Esophagus muscularis mucosa (tissue), 4 donors: ENCODE measurements around the gene MACROH2A1. TPM values are rescaled to one million over a fixed set of nuclear protein-coding genes. Genes with fewer than 3 reads are reported as not detected.
A peak's percentile ranks its signal among the peaks of the same experiment; 100 is the strongest.
"Not testable (repeated sequence)": the region's sequence is repeated elsewhere in the genome, so short reads cannot be mapped to it uniquely, and the experiment has no call there.

Experiments
- DNase-seq: peaks from one replicate; pipeline ENCODE4 v3.0.0-alpha.2; 2017; ENCODE audit errors: extremely low spot score
- H3K27ac ChIP-seq, 4 donors: fragments of 200-600 bp; sonication (generic); replicated peaks in 1 of 4; 1 replicate in 3 of 4; 2 replicates in 1 of 4; pipeline ENCODE4 v1.5.1; 2016 to 2019; ENCODE audit warnings: mild to moderate bottlenecking in 1 of 4
- H3K27me3 ChIP-seq, 4 donors: fragments of 200-600 bp; sonication (generic); one replicate each; pipeline versions ENCODE4 v1.5.1 to v1.6.0; 2016 to 2019
- H3K36me3 ChIP-seq, 4 donors: fragments of 200-600 bp; sonication (generic); one replicate each; pipeline ENCODE4 v1.5.1; 2016 to 2019
- H3K4me1 ChIP-seq, 4 donors: fragments of 200-600 bp; sonication (generic); one replicate each; pipeline ENCODE4 v1.5.1; 2016 to 2019
- H3K4me3 ChIP-seq, 4 donors: fragments of 200-600 bp; sonication (generic); 1 replicate in 2 of 4; 2 replicates in 2 of 4; pipeline ENCODE4 v1.5.1; 2016 to 2019; ENCODE audit warnings: mild to moderate bottlenecking in 4 of 4, moderate library complexity in 1 of 4
- H3K9me3 ChIP-seq, 4 donors: fragments of 200-600 bp; sonication (generic); 1 replicate in 3 of 4; 2 replicates in 1 of 4; pipeline ENCODE4 v1.5.1; 2016 to 2019
- CTCF ChIP-seq, 3 experiments: fragments of 200-600 bp in 2 of 3; fragments of 450-650 bp in 1 of 3; sonication (generic) in 2 of 3; IDR thresholded peaks; one replicate each; pipeline ENCODE4 v1.5.1; 2017 to 2019; ENCODE audit warnings: antibody characterized with exemption in 3 of 3, mild to moderate bottlenecking in 2 of 3, moderate library complexity in 1 of 3
- EP300 ChIP-seq: sonication (generic); formaldehyde crosslinking; IDR thresholded peaks from one replicate; pipeline ENCODE4 v1.6.1; 2017; ENCODE audit warnings: antibody characterized with exemption
- POLR2A ChIP-seq: fragments of 450-650 bp; IDR thresholded peaks from one replicate; pipeline ENCODE4 v1.6.1; 2017; ENCODE audit warnings: antibody characterized with exemption, moderate library complexity, mild to moderate bottlenecking, low read depth
- POLR2AphosphoS5 ChIP-seq, 2 donors: sonication (generic); formaldehyde crosslinking; IDR thresholded peaks; one replicate each; pipeline ENCODE4 v1.6.1; 2017; ENCODE audit warnings: antibody characterized with exemption in 2 of 2
- WGBS: methylation state at CpG from one replicate; pipeline ENCODE4 v1.1.5; 2018; 5-methylcytosine and 5-hydroxymethylcytosine counted together
- intact Hi-C: fragments of 100-400 bp; cut with DNase I; formaldehyde crosslinking; loops from one replicate; pipeline ENCODE4 v1.15.1; 2023
- total RNA-seq, 4 donors: library from RNA; depleted of rRNA; stranded (reverse); fragments of >200 nt; gene quantifications; one replicate each; pipeline versions ENCODE4 v1.1.0 to v1.2.1, GENCODE V29; 2016

MACROH2A1 gene
- total RNA-seq, 4 donors from 2014 or later = 144 to 152 (median 149) TPM

GRCh38 chr5:135367076-135367475 lies 32.0 kb downstream of the MACROH2A1 start:
- DNase-seq = no peak
- 39% methylated on average over 2 of the region's 2 CpGs for WGBS
- Histone ChIP-seq H3K4me1 (peaks cover 11 to 61% (median 44%) of the 10 kb centered on the region in 4 donors), H3K4me3 (no peak overlapping the region), H3K9me3 (no peaks in the 10 kb centered on the region), H3K36me3 (peaks cover 5 to 75% (median 45%) of the 10 kb centered on the region in 4 donors), H3K27ac (no peak overlapping the region), H3K27me3 (no peaks in the 10 kb centered on the region)
- no peak for TF ChIP-seq POLR2A
- intact Hi-C loops = no loop called here

GRCh38 chr5:135365281-135365680 lies 33.8 kb downstream of the MACROH2A1 start:
- H3K4me3 ChIP-seq = no peak overlapping the region
- no peaks in the 10 kb centered on the region for H3K27me3 ChIP-seq
- 47% methylated on average over 2 of the region's 2 CpGs for WGBS
- peak overlapping the region; percentile 47 to 72 (median 54) for H3K27ac ChIP-seq
- TF ChIP-seq CTCF (IDR thresholded peaks at IDR 0.05) (no peak), POLR2AphosphoS5 (IDR thresholded peaks at IDR 0.05) (no peak), POLR2A (no peak), EP300 (no peak)
- H3K4me1 ChIP-seq = peaks cover 7 to 46% (median 30%) of the 10 kb centered on the region in 4 donors
- no peaks in the 10 kb centered on the region for H3K9me3 ChIP-seq
- H3K36me3 ChIP-seq = peaks cover 5 to 84% (median 47%) of the 10 kb centered on the region in 4 donors
- intact Hi-C loops = no loop called here
- DNase-seq = no peak

GRCh38 chr5:135364421-135365262 lies 34.4 kb downstream of the MACROH2A1 start:
- intact Hi-C loops = no loop called here
- H3K4me3 ChIP-seq = no peak overlapping the region
- no peak for TF ChIP-seq POLR2A
- no peak for TF ChIP-seq POLR2AphosphoS5 (IDR thresholded peaks at IDR 0.05)
- TF ChIP-seq EP300 = no peak
- no peak for TF ChIP-seq CTCF (IDR thresholded peaks at IDR 0.05)
- H3K36me3 ChIP-seq = peaks cover 5 to 84% (median 47%) of the 10 kb centered on the region in 4 donors
- H3K9me3 ChIP-seq = no peaks in the 10 kb centered on the region
- no peaks in the 10 kb centered on the region for H3K27me3 ChIP-seq
- WGBS = 40% methylated on average over 5 of the region's 5 CpGs
- no peak for DNase-seq
- H3K4me1 ChIP-seq = peaks cover 7 to 46% (median 30%) of the 10 kb centered on the region in 4 donors
- H3K27ac ChIP-seq = peak overlapping the region; percentile 47 to 72 (median 54)

GRCh38 chr5:135363342-135363741 lies 35.7 kb downstream of the MACROH2A1 start:
- intact Hi-C loops, H3K27me3 ChIP-seq, H3K27ac ChIP-seq, H3K9me3 ChIP-seq, DNase-seq, H3K4me3 ChIP-seq: not testable (repeated sequence)
- 95% methylated on average over 3 of the region's 3 CpGs for WGBS
- peaks cover 1 to 80% (median 42%) of the 10 kb centered on the region in 4 donors for H3K36me3 ChIP-seq
- H3K4me1 ChIP-seq = peaks cover 7 to 38% (median 30%) of the 10 kb centered on the region in 4 donors

- peaks cover 0 to 68% (median 32%) of the 10 kb centered on the region in 4 donors for H3K36me3 ChIP-seq
- intact Hi-C loops = no loop called here
- H3K27me3 ChIP-seq = no peaks in the 10 kb centered on the region
- TF ChIP-seq POLR2AphosphoS5 (IDR thresholded peaks at IDR 0.05) = no peak
- H3K9me3 ChIP-seq = no peaks in the 10 kb centered on the region
- H3K4me1 ChIP-seq = peaks cover 18 to 37% (median 32%) of the 10 kb centered on the region in 4 donors
- WGBS = 84% methylated on average over 2 of the region's 2 CpGs
- H3K27ac ChIP-seq = no peak overlapping the region
- H3K4me3 ChIP-seq = no peak overlapping the region
- DNase-seq = no peak
Observed at GRCh38 chr5:135362102-135362501, 36.9 kb downstream of the MACROH2A1 start.

GRCh38 chr5:135360278-135361274 lies 38.5 kb downstream of the MACROH2A1 start:
- no peaks in the 10 kb centered on the region for H3K27me3 ChIP-seq
- H3K4me1 ChIP-seq = peaks cover 31 to 39% (median 36%) of the 10 kb centered on the region in 4 donors
- no peaks in the 10 kb centered on the region for H3K9me3 ChIP-seq
- H3K4me3 ChIP-seq = no peak overlapping the region
- 82% methylated on average over 9 of the region's 16 CpGs for WGBS
- intact Hi-C loops = no loop called here
- TF ChIP-seq EP300 = no peak
- TF ChIP-seq POLR2AphosphoS5 (IDR thresholded peaks at IDR 0.05) = no peak
- no peak for TF ChIP-seq POLR2A
- no peak for TF ChIP-seq CTCF (IDR thresholded peaks at IDR 0.05)
- no peak for DNase-seq
- H3K27ac ChIP-seq = no peak overlapping the region
- peaks cover 0 to 56% (median 25%) of the 10 kb centered on the region in 4 donors for H3K36me3 ChIP-seq
